GM19023 (cell line): ENCODE measurements around the gene ZFYVE28.
A peak's percentile ranks its signal among the peaks of the same experiment; 100 is the strongest.

Experiments used
- ATAC-seq: cut with Tn5 transposase; IDR thresholded peaks from one replicate; pipeline ENCODE4 v1.9.1; 2021; ENCODE audit warnings: mild to moderate bottlenecking, moderate library complexity; ENCODE audit not compliant: unreplicated experiment

ZFYVE28 gene

DNA sequence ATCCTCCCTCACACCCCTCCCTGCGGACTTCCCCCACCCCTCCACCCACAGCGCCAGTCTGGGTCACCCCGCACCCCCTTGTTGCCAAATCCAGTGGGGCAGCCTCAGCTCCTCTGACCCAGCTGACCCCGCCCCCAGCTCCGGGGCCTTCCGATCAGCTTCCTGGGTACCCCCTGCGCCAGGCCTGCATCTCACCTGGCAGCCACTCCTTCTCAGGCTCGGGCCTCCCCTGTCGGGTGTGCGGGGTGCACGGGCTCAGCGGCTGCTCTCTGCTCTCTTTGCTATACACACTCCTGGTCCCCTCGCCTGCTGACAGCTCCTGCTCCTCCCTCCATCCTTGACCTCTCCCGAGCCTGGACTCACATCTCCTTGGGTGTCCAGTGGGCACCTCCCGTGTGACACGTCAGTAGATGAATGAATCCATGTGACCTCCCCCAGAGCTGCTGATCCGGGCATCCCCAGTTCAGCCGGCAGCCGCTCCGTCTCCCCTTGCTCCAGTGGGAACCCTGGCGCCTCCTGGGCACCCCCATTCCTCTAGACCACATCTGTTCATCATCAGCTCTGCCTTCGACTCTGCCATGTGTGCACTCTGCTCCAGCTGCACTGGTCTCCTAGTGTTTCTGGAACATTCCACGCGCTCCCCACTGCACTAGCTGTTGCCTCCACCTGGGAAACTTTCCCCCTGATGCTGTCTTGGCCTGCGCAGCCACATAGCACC lies 10.2 kb upstream of the ZFYVE28 start:
- no peak for ATAC-seq

DNA sequence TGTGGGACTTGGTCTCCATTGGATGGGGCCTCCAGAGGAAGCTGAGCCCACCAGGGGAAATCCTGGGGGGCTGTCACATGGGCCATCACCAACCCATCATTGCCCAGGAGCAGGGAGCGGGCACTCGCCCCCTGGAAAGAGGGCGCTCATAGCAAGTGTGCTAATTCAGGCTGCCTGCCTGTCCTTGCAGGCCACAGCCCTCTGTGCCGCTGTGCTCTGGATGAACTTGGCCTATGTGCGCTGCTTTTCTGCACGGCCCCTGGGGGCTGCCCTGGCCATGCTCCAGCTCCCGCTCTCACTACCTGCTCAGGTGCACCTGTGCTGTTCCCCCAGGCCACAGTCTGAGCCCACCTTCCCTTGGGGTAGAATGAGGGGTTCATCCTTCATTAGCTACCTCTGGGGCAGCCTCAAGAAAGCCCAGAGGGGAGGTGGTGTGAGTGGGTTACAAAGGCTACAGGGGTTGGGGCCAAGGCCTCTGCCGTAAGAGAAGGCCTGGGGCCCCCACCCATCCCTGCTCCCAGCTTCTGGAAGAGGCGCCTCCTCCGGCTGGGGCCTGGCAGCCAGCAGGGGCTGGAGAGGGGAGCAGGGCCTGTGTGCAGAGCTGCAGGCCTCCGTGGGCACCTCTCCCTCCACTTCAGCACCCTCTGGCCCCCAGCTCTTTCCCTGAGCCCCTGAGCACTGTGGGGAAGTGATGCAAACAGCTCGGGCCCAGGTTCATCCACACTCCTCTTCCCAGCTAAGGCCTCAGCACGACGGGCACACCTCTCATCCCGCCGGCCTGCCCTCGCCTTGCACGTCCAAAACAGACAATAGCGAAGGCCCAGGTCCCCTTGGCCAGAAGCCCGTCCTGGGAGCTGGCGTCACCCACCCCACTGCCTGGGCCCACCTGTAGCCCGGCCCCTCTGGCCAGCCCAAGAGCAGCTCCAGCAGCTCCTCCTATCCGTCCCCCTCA lies 9.2 kb upstream of the ZFYVE28 start:
- ATAC-seq = no peak

DNA sequence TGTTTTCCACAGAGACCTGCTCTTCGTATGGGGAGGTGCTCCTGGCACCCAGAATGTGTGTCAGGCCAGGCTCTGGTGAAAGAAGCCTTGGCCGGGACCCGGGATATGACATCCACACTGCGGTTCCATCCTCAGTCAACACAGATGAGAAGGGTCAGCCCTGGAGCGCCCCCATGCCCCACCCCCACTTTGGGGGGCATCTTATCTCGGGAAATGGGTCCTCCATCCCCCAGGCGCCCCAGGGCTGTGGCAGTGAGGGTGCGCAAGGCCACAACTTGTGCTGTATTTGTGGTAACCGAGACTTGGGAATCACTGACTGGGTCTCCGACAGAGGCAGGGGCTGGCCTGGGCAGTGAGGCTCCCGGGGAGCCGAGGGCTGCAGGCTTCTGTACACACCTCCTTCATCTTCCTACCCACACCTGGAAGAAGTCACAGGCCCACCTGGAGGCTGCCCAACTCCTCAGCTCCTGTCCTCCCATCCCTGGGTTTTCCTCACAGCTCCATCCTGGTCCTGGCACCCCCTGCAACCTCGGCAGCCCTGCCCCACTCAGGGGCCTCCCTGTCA lies 8.3 kb upstream of the ZFYVE28 start:
- ATAC-seq = no peak

DNA sequence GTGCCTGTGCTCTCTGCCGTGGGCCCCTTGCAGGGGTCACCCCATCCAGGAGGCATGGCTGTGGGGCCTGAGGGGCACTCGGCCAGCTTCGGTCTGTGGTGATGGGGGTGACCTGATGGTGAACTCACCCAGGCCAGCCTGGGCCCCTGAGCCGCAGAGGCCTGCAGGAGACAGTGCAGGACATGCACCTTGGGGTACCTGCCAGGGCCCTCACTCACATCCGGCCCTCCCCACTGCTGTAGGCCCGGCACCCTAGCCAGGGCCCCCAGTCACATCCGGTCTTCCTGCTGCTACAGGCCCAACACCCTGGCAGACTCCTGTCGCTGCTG lies 7.6 kb upstream of the ZFYVE28 start:
- no peak for ATAC-seq

DNA sequence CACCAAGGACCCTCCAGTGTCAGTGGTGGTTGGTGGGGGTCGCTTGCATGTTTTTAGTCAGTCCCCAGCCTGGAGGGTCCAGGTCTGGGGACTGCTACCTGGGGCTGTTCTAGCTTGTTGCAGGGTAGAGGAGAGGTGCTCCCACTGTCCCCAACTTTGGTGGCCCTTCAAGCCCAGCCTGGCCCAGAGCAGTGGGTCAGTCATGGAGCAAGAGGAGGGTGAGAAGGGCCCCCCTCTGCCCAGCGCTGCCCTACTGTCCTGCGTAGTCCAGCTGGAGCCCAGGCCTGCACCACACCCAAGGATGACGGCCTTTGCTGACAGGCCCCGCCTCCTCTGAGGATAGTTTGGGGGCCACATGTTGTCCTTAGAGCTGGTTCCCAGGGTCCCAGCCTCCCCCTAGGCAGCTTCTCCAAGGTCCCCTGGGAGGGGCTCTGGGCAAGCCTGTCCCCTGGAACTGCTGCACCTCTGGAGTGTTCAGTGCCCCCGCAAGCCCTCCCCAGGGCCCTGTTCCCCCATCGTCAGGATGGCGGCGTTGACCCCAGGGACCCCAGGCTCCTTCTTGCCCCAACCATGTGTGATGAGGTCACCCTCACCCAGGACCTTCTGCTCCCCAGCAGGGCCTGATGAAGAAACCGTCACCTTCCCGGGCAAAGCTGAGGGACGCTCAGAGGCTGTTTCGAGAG lies 7.1 kb upstream of the ZFYVE28 start:
- ATAC-seq = no peak

DNA sequence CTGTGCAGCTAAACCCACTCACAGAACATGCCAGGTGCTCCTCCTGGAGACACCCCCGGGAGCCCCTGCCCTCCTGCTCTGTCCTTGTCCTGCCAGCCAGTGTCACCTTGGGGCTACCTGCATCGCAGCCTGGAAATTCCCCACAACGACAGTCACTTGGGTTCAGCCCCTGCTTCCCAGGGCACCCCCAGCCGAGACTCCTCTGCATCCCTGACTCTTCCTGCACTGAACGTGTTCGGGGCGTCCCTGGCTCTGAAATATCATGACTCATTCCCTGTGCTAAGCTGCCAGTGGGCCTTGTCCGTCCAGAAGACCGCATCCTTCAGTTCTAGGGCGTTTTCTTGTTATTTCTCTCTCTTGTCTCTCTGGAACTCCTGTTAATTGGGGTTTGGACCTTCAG lies 6.1 kb upstream of the ZFYVE28 start:
- no peak for ATAC-seq

DNA sequence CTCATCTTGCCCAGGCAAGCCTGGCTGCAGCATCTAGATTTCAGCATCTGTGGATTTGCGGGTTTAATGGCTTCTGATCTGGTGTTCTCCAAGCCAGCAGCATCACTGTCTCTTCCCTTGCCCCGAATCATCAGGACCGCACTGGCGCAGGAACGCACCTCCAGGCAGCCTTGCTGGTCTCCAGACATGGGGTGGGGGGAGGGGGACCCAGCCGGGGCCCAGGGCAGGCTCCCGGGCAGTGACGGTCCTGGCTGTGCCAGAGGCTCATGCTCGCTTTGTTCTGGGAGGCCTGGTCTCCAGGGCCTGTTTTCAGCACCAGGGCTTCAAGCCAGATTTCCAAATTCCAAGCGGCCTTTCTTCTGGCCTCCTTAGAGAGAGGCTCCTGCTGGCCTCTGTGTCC lies 5.2 kb upstream of the ZFYVE28 start:
- ATAC-seq = no peak

DNA sequence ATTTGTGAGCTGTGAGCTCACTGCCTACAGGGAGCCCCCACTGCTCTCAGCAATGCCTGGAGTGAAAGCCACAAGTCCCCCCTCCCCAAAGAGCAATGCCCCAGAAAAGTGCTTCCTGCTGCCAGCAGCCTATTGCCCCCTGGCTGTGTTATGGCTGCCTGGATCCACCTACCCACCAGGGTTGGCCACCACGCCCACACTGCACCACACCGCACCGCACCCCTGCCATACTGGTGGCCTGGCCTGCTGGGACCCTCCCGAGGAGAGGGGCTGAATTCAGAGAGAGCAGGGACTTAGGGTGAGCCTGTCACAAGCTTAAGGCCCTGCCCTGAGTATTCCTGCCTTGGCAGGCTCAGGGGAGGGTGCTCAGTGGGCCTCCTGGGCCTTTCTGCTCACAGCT lies 4.6 kb upstream of the ZFYVE28 start:
- ATAC-seq = no peak

DNA sequence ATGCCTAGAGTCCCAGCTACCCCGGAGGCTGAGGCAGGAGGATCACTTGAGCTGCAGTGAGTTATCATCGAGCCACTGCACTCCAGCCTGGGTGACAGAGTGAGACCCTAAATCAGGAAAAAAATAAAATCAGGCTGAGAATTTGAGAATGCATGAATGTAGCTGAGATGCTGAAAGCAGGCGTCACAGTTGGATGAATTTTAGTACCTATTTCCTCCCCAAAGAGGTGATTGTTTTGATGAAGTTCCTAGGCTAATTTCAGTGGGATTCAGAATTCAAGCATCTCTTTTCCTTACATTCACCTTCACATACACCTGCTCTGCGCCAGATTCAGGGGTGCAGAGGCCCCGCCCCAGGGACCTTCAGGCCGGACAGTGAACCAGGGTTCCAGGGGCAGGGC lies 3.5 kb upstream of the ZFYVE28 start:
- no peak for ATAC-seq

DNA sequence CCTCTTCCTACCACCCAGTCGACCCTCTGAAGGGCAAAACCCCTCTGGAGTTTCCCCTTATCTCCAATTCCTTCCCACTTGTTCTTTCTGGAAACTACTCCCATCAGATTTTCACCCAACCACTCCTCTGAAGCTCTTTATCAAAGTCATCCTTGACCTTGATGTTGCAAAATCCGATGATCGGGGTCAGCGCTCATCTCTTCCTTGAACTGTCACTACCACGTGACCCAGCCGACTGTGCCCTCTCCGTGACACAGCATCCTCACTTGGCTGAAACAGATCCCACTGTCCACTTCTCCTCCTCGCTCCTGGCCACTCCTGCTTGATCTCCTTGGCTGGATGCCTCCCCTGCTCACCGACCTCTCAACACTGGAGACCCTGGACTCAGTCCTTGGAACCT lies 1.4 kb upstream of the ZFYVE28 start:
- no peak for ATAC-seq

DNA sequence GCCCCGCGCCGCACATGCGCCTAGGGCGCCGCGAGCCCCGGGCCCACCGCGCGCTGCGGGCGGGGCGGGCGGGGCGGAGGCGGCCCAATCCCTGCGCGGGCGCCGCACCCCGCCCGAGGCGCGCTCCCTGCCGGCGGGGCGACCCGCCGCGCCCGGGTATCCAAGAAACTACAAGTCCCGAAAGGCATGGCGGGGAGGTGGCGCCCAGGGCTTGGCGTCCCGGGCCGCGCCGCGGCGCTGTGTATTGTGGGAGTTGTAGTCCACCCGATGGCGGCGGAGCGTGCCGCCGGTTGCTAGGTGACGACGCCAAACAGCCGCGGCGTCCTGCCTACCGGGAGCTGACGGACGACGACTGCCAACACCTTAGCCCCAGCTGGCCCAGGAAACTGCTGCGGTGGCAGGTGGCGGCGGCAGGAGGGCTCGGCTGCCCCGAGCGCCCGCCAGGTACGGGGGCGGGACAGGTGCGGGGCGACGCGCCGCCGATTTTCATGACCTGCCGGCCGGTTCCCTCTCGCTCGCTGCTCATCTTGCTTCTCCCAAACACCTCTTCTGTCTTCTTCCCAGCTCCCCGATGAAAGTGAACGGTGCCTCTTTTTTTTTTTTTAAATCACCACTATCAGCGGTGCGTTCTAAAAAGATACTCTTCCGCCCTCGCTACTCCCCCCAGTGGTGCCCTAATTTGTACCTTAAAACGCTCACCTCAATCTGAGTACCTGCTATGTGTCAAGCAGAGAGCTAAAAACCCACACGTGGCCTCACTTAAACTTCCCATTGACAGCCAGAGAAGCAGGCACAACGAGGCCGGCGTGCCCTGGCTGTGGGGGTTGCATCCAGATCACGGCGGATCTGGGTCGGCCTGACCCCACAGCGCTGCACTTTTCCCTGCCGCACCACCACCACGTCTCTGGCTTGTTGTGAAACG lies 466 bp upstream of the ZFYVE28 start, which contains the start of gene CFAP99:
CFAP99 (plus strand) TSS at position 306 of the 922 bp plus-strand sequence.
- peak; percentile 90 for ATAC-seq

DNA sequence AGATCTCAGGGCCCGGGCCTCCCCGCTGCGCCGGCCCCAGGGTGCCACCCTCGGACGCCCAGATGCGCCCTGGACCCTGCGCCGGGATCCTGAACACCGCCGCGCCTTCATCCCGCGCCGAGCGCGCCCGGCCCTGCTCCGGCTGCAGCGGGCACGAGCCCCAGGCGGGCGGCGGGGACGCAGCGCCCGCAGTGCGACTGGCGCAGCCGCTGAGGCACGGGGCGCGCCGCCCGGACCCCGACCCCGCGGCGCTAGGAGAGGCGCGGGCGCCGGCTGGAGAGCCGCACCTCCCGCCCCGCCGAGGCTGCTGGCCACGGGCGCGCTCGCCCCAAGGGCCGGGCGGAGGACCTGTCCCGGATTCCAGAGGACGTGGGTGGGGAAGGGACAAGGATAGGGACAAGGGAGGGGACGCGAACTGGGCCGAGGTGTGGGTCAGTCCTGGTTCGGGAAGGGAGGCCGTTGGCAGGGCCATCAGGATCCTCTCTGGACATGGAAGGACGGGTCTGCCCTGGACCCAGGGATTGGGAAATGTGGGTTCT lies 1.1 kb downstream of the ZFYVE28 start:
- ATAC-seq = no peak

DNA sequence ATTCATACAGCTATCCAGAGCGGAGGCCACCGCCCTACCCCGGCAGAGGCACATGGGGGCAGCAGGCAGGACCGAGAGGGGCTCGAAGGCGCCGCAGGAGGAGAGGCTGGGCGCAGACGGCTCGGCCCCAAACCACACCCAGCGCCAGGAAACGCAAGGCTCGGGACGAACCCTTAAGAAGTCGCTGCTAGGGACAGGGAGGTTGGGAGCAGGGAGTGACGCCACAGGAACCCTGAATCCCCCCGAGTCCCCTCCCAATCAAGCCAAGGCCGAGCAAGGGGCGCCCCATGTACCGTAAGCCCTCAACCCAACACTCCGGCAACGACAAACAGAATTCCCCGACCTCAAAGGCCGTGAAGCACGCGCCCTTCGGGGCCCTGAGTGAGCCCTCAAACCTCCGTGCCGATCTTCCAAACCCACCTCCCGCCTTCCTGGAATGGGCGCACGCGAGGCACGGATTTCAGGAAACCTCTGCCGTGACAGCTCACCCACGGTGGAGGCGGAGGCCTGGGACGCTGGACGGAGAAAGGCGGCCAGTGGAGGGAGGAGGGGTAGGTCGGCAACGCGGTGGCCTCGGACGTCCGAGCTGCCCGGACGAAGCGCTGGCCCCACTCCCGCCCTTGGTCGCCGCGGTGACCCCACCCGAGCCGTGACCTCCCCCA lies 1.8 kb downstream of the ZFYVE28 start:
- ATAC-seq = no peak

DNA sequence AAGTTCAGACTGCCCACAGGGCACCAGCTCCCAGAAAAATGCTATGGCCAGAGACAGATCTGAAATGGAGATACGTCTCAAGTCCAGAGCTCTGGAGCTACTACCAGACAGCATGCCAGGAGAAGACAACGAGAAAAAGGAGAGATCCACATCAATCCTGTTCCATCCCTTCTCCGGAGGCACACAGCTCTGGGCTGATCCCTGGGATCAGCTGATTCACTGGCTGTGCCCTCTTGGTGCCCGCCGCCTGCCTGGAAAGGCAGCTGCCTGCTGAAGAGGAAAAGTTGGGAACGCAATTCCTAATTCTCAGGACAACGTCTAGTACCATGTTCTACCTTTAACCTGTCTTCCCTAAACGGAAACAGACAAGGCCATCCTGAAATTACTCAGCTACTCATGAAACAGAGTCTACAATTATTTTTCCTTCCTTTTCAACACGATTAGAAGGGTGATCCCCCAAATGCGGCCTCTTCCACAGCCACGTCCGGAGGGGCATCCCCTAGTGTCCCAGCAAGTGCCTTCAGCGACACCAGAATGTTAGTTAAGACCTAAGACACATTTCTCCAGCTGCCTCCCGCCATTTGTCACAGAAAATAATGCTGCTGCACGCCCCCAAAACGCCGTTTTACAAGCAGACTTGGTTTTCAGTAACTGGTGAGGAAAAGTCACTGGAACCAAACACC lies 2.4 kb downstream of the ZFYVE28 start:
- no peak for ATAC-seq

DNA sequence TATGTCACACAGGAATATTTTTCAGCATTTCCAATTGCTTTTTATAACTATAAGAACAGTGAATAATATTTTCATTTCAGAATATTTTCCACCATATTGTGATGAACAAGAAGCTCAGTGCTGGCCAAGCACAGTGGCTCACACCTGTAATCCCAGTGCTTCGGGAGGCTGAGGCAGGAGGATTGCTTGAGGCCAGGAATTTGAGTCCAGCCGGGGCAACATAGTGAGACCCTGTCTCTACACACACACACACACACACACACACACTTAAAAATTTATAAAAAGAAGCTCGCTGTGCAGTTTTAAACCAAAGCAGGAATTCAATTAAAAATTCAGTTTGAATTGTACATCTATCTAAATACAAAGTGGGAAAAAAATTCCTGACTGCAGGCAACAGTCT lies 3.2 kb downstream of the ZFYVE28 start:
- no peak for ATAC-seq

DNA sequence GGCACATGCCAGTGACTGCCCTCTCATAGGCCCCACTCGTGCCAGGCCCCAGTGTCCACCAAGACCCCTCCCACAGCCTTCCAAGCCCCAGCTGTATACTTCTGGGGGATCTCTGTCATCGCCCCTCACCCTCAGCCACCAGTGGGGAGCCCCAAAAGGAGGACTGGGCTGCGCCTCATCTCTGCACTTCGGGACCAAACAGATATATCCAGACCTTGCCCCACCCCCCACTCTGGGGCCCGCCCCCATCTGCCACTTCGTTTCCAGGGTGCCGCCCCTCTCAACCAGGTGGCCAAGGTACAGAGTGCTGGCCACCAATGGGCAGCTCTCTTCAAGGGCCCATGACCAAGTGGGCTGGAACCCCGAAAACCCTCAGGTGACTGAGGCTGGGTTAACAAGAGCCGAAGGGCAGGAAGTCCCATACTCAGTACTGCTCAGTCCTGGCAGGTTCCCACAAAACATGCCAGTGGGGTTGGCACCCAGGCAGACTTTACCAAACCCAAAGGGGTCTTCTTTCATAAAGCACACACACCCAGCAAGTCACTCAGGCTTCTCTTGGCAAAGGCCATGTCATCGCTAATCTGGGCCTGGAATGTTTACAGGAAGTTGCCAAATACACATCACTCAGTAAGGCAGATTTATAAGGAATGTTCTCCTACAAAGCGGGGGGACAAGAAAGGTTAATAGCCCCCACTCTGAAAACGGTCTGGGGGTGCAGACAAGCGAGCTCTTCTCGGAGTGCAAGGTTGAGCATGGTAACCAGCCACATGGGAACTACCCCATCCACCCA lies 4.4 kb downstream of the ZFYVE28 start:
- no peak for ATAC-seq

DNA sequence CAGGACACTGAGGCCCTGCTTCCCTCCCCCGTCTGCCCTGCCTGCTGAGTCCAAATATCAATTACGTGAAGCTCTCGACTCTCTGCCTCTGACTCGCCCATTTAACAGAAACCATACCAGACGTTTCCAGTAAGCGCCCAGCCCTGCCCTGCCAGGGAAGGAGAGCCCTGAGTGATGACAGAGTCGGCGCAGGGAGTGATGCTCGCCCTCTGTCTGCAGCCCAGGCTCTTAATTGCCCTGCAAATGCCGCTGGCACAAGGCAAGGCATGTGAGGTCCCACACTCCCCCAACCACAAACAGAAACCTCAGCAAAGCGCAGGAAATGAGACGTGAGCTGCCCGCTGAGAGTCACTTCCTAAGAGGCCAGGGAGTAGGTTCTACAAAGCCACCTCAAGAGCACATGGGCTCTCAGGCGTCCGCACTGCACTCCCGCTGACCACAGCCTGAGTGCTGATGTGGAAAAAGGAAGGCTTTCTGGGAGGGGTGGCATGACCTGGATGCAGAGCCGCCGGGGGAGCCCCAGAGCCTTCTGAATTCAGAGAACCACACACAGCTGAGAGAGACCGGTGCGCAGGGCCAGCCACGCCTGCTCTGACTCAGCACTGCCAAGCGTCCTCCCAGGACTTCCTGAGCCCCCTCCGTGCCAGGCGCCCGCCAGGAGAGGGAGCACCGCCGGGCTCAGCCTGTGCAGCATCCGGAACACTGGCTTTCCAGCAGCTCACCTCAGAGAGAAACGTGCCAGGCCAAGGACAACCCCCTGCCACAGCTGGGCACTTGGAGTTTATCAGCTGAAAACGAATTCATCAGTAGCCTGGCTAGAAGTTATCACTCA lies 5.3 kb downstream of the ZFYVE28 start:
- ATAC-seq = peak; percentile 55
